ENCODE results near the gene NADK. TPM values are rescaled to one million over a fixed set of nuclear protein-coding genes. Genes with fewer than 3 reads are reported as not detected.
A peak's percentile ranks its signal among the peaks of the same experiment; 100 is the strongest.

Gene NADK
- total and polyA plus RNA-seq, 12 donors: 15.2 to 40.2 (median 22.6) TPM

DNA sequence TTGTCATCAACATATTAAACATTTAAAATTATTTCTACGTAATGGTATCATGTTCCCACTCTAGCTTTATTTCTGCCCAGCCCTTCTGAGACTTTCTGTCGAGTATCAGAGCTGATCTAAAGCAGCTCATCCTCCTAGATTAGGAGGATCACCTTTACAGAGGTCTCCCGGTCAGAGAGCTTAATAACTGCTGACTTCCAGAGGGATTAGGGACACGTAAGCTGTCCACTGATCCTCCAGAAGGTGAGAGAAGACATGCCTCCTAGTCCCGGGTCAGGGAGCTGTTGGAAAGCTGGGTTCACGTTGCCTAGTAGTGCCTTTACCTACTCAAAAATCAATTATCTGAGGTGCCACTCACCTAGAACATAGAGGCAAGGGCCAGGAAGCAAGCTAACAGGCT lies 31.2 kb upstream of the NADK start:
- Histone ChIP-seq H3K9me3 (no peaks in the 10 kb centered on the region), H3K27me3 (no peaks in the 10 kb centered on the region), H3K4me3 (no peak overlapping the region), H3K36me3 (peaks cover 0 to 100% (median 41%) of the 10 kb centered on the region in 9 donors), H3K27ac (no peak overlapping the region), H3K4me1 (peaks cover 0 to 14% (median 6%) of the 10 kb centered on the region in 9 donors)
- intact Hi-C loops (cut with DNase I): no loop called here
- ATAC-seq (no peak), DNase-seq (no peak)
- WGBS, 2 donors: 88 to 90% methylated on average over 6 of the region's 6 CpGs
- TF ChIP-seq, protein P1, sequence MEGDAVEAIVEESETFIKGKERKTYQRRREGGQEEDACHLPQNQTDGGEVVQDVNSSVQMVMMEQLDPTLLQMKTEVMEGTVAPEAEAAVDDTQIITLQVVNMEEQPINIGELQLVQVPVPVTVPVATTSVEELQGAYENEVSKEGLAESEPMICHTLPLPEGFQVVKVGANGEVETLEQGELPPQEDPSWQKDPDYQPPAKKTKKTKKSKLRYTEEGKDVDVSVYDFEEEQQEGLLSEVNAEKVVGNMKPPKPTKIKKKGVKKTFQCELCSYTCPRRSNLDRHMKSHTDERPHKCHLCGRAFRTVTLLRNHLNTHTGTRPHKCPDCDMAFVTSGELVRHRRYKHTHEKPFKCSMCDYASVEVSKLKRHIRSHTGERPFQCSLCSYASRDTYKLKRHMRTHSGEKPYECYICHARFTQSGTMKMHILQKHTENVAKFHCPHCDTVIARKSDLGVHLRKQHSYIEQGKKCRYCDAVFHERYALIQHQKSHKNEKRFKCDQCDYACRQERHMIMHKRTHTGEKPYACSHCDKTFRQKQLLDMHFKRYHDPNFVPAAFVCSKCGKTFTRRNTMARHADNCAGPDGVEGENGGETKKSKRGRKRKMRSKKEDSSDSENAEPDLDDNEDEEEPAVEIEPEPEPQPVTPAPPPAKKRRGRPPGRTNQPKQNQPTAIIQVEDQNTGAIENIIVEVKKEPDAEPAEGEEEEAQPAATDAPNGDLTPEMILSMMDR (IDR thresholded peaks at IDR 0.05): no peak

DNA sequence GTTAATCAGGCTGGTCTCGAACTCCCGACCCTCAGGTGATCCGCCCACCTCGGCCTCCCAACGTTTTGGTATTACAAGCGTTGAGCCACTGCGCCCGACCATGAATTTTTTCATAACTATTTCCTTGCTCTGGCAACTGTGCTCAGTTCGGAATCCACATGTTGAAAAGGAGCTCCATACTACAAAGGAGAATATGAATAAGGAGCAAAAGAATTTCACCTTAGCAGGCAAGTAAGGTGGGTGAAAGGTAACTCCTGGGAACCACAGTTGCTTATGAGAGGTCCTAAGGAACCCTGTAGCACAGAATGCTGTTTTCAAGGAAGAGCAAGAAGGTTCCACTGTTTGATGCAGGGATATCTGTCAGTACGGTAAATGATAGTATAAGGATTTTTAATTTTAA lies 29.9 kb upstream of the NADK start:
- ATAC-seq (no peak), DNase-seq (no peak)
- Histone ChIP-seq H3K4me1 (peaks cover 0 to 14% (median 6%) of the 10 kb centered on the region in 9 donors), H3K27ac (no peak overlapping the region), H3K27me3 (no peaks in the 10 kb centered on the region), H3K36me3 (peaks cover 0 to 100% (median 49%) of the 10 kb centered on the region in 9 donors), H3K9me3 (no peaks in the 10 kb centered on the region), H3K4me3 (no peak overlapping the region)
- TF ChIP-seq, protein P1 (IDR thresholded peaks at IDR 0.05): no peak
- WGBS, 2 donors: 92 to 95% methylated on average over 10 of the region's 10 CpGs
- intact Hi-C loops (cut with DNase I): no loop called here

DNA sequence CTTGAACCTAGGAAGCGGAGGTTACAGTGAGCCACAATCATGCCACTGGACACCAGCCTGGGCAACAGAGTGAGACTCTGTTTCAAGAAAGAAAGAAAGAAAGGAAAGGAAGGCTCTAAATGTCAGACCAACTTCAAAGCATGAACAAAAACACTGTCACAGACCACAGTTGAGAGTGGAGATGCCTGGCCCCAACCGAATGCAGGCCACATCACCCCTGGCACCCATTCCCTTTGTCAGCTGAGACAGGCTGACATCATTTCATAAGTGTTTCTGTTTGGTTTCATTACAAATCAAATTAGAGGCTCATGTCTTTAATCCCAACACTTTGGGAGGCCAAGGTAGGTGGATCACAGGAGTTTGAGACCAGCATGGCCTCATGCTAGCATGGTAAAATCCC lies 28.6 kb upstream of the NADK start:
- ATAC-seq (peak in 5 of 8 donors; percentile 40 to 65 (median 56)), DNase-seq (peak in 1 of 2 donors; percentile 22)
- intact Hi-C loops (cut with DNase I): no loop called here
- H3K4me3 ChIP-seq: no peak overlapping the region
- TF ChIP-seq, protein P1 (IDR thresholded peaks at IDR 0.05): no peak
- H3K27ac ChIP-seq: peak overlapping the region in 5 of 10 donors; percentile 1 to 55 (median 52)
- 79 to 81% methylated on average over 2 of the region's 2 CpGs for WGBS, 2 donors
- peaks cover 0 to 100% (median 61%) of the 10 kb centered on the region in 9 donors for H3K36me3 ChIP-seq
- peaks cover 0 to 17% (median 6%) of the 10 kb centered on the region in 9 donors for H3K4me1 ChIP-seq
- no peaks in the 10 kb centered on the region for H3K9me3 ChIP-seq
- no peaks in the 10 kb centered on the region for H3K27me3 ChIP-seq

DNA sequence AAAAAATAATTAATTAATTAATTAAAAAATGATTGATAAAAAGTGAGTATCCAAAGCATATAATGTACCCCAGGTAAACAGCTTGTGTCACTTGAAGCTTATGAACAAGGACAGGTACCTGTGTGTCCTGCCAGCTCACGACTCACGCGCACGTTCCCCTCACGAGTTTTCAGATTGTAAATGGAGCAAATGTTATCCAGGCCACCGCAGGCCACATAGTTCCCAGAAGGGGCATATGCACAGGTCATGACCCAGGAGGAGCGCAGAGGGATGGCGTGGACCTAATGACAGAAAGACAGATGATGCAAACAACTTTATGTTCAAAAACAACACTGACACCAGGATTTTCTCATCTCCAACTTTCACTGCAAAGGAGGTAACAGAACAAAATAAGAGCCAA lies 26.0 kb upstream of the NADK start:
- WGBS, 2 donors: 96% methylated on average over 8 of the region's 8 CpGs
- Histone ChIP-seq H3K27me3 (no peaks in the 10 kb centered on the region), H3K9me3 (no peaks in the 10 kb centered on the region), H3K4me3 (no peak overlapping the region), H3K36me3 (peaks cover 0 to 100% (median 54%) of the 10 kb centered on the region in 9 donors), H3K27ac (no peak overlapping the region), H3K4me1 (peaks cover 0 to 35% (median 17%) of the 10 kb centered on the region in 9 donors)
- no peak for DNase-seq
- intact Hi-C loops (cut with DNase I): no loop called here
- TF ChIP-seq, protein P1 (IDR thresholded peaks at IDR 0.05): no peak
- no peak for ATAC-seq
